Stimulated activated CD4-positive, alpha-beta T cell treated with anti-CD3 and anti-CD28 coated beads, Interleukin-4, amount 100 ng/mL, for 1 hour (primary cell): ENCODE results near the gene NCOA3.

Source experiments
- DNase-seq: peaks from one replicate; pipeline ENCODE4 v3.0.0-alpha.2; 2020

NCOA3 gene

GRCh38 chr20:47648943-47649342 is 147.3 kb downstream of the NCOA3 start:
- DNase-seq = no peak

- DNase-seq = no peak
Measured at GRCh38 chr20:47652301-47652700, 150.6 kb downstream of the NCOA3 start.

GRCh38 chr20:47652794-47653193 is 151.1 kb downstream of the NCOA3 start:
- DNase-seq = no peak

GRCh38 chr20:47653869-47654268 is 152.2 kb downstream of the NCOA3 start:
- DNase-seq = no peak

GRCh38 chr20:47654370-47654769 is 152.7 kb downstream of the NCOA3 start:
- no peak for DNase-seq

- DNase-seq = no peak
Measured at GRCh38 chr20:47655635-47656034, 153.9 kb downstream of the NCOA3 start.

GRCh38 chr20:47656318-47656717 is 154.6 kb downstream of the NCOA3 start:
- DNase-seq = no peak

GRCh38 chr20:47659904-47660601 is 158.4 kb downstream of the NCOA3 start:
- DNase-seq = no peak

- no peak for DNase-seq
Measured at GRCh38 chr20:47660602-47660905, 158.9 kb downstream of the NCOA3 start.

GRCh38 chr20:47660983-47661700 is 159.5 kb downstream of the NCOA3 start:
- no peak for DNase-seq

- no peak for DNase-seq
Measured at GRCh38 chr20:47661714-47662113, 160.0 kb downstream of the NCOA3 start.

GRCh38 chr20:47662483-47663353 is 161.0 kb downstream of the NCOA3 start:
- DNase-seq = no peak

- peak; percentile 66 for DNase-seq
Measured at GRCh38 chr20:47663354-47664067, 161.8 kb downstream of the NCOA3 start.

GRCh38 chr20:47664068-47664437 is 162.4 kb downstream of the NCOA3 start:
- no peak for DNase-seq

GRCh38 chr20:47664744-47665143 is 163.1 kb downstream of the NCOA3 start:
- DNase-seq = no peak

GRCh38 chr20:47665221-47665991 is 163.7 kb downstream of the NCOA3 start:
- no peak for DNase-seq

- no peak for DNase-seq
Measured at GRCh38 chr20:47666304-47666703, 164.6 kb downstream of the NCOA3 start.

- DNase-seq = no peak
Measured at GRCh38 chr20:47667086-47667485, 165.4 kb downstream of the NCOA3 start.

- no peak for DNase-seq
Measured at GRCh38 chr20:47667531-47668312, 166.0 kb downstream of the NCOA3 start.

GRCh38 chr20:47668313-47669151 is 166.8 kb downstream of the NCOA3 start:
- no peak for DNase-seq

- no peak for DNase-seq
Measured at GRCh38 chr20:47669152-47669425, 167.4 kb downstream of the NCOA3 start.
